H9 (cell line): Measurements from ENCODE around the gene CCL16. TPM values are rescaled to one million over a fixed set of nuclear protein-coding genes. Genes with fewer than 3 reads are reported as not detected.

Source experiments
- DNase-seq: peaks from one replicate; pipeline ENCODE4 v3.0.0-alpha.2; 2017
- H2AFZ ChIP-seq: one replicate; pipeline ENCODE4 v1.6.1; 2013; ENCODE audit warnings: mild to moderate bottlenecking, low read length, control low read depth, moderate library complexity
- H2AK5ac ChIP-seq: 2 replicates; pipeline ENCODE4 v1.6.1; 2013; ENCODE audit warnings: low read length, control low read depth, mixed read lengths; ENCODE audit not compliant: insufficient read length
- H2BK120ac ChIP-seq: one replicate; pipeline ENCODE4 v1.6.1; 2013; ENCODE audit warnings: low read depth, mild to moderate bottlenecking, low read length, control low read depth, inconsistent platforms; ENCODE audit not compliant: poor library complexity, severe bottlenecking
- H2BK12ac ChIP-seq: 2 replicates; pipeline ENCODE4 v1.6.1; 2013; ENCODE audit warnings: low read length, control low read depth, mixed read lengths, low read depth; ENCODE audit not compliant: insufficient read length
- H2BK15ac ChIP-seq: 2 replicates; pipeline ENCODE4 v1.6.1; 2013; ENCODE audit warnings: low read depth, low read length, control low read depth
- H2BK20ac ChIP-seq: one replicate; pipeline ENCODE4 v1.6.1; 2013; ENCODE audit warnings: low read depth, mild to moderate bottlenecking, low read length, control low read depth, inconsistent platforms; ENCODE audit not compliant: poor library complexity, severe bottlenecking
- H2BK5ac ChIP-seq: 2 replicates; pipeline ENCODE4 v1.6.1; 2013; ENCODE audit warnings: low read length, control low read depth, mixed read lengths; ENCODE audit not compliant: insufficient read length
- H3K14ac ChIP-seq: 2 replicates; pipeline ENCODE4 v1.6.1; 2013; ENCODE audit warnings: low read length, control low read depth; ENCODE audit not compliant: insufficient read depth
- H3K18ac ChIP-seq: 2 replicates; pipeline ENCODE4 v1.6.1; 2013; ENCODE audit warnings: low read depth, mild to moderate bottlenecking, mixed read lengths, low read length, control low read depth; ENCODE audit not compliant: insufficient read length
- H3K23ac ChIP-seq: 2 replicates; pipeline ENCODE4 v1.6.1; 2013; ENCODE audit warnings: low read length, control low read depth, mixed read lengths, low read depth; ENCODE audit not compliant: insufficient read length
- H3K23me2 ChIP-seq: 2 replicates; pipeline ENCODE4 v1.6.1; 2013; ENCODE audit warnings: low read depth, mild to moderate bottlenecking, mixed read lengths, low read length, control low read depth; ENCODE audit not compliant: insufficient read length, poor library complexity, severe bottlenecking
- H3K27ac ChIP-seq: 2 replicates; pipeline ENCODE4 v1.5.1; 2013; ENCODE audit warnings: low read length, control low read depth, mixed read lengths, low read depth; ENCODE audit not compliant: insufficient read length
- H3K27me3 ChIP-seq: 2 replicates; pipeline ENCODE4 v1.6.1; 2013; ENCODE audit warnings: low read length, control low read depth, inconsistent platforms; ENCODE audit not compliant: insufficient read depth
- H3K4ac ChIP-seq: 2 replicates; pipeline ENCODE4 v1.6.1; 2013; ENCODE audit warnings: low read depth, mild to moderate bottlenecking, control low read depth, inconsistent platforms, low read length, moderate library complexity
- H3K4me1 ChIP-seq: 2 replicates; pipeline ENCODE4 v1.6.1; 2013; ENCODE audit warnings: low read length, control low read depth, inconsistent platforms; ENCODE audit not compliant: insufficient read depth
- H3K4me2 ChIP-seq: 2 replicates; pipeline ENCODE4 v1.6.1; 2013; ENCODE audit warnings: low read length, control low read depth, mixed read lengths; ENCODE audit not compliant: insufficient read length, insufficient read depth
- H3K56ac ChIP-seq: 2 replicates; pipeline ENCODE4 v1.6.1; 2013; ENCODE audit warnings: low read depth, mild to moderate bottlenecking, mixed read lengths, low read length, control low read depth; ENCODE audit not compliant: insufficient read length
- H3K79me1 ChIP-seq: 2 replicates; pipeline ENCODE4 v1.6.1; 2013; ENCODE audit warnings: low read depth, mild to moderate bottlenecking, moderate library complexity, low read length, control low read depth, inconsistent platforms; ENCODE audit not compliant: insufficient read depth, poor library complexity, severe bottlenecking
- H3K79me2 ChIP-seq: 2 replicates; pipeline ENCODE4 v1.6.1; 2013; ENCODE audit warnings: low read length, control low read depth, inconsistent platforms; ENCODE audit not compliant: insufficient read depth
- H3K9ac ChIP-seq: 2 replicates; pipeline ENCODE4 v1.6.1; 2013; ENCODE audit warnings: low read length, control low read depth, mixed read lengths; ENCODE audit not compliant: insufficient read length; ENCODE audit errors: extremely low read depth
- H3K9me3 ChIP-seq: one replicate; pipeline ENCODE4 v1.6.1; 2013; ENCODE audit warnings: low read depth, low read length, inconsistent platforms; ENCODE audit not compliant: control insufficient read depth
- H3T11ph ChIP-seq: one replicate; pipeline ENCODE4 v1.6.1; 2013; ENCODE audit warnings: mild to moderate bottlenecking, low read length, control low read depth, inconsistent platforms
- H4K20me1 ChIP-seq: one replicate; pipeline ENCODE4 v1.6.1; 2013; ENCODE audit not compliant: control insufficient read depth, insufficient read length, insufficient read depth
- H4K5ac ChIP-seq: 2 replicates; pipeline ENCODE4 v1.6.1; 2013; ENCODE audit warnings: low read depth, mild to moderate bottlenecking, mixed read lengths, low read length, control low read depth; ENCODE audit not compliant: insufficient read length
- H4K8ac ChIP-seq: replicated peaks from 2 replicates; pipeline ENCODE4 v1.6.1; 2013; ENCODE audit warnings: low read length, control low read depth, mixed read lengths, low read depth; ENCODE audit not compliant: insufficient read length
- H4K91ac ChIP-seq: 2 replicates; pipeline ENCODE4 v1.6.1; 2013; ENCODE audit warnings: low read depth, mild to moderate bottlenecking, moderate library complexity, mixed read lengths, low read length, control low read depth; ENCODE audit not compliant: insufficient read length
- H3K27ac Mint-ChIP-seq, 3 experiments: 2 replicates in 2 of 3; 3 replicates in 1 of 3; pipeline ENCODE4 v1.8.0; 2020 to 2021; ENCODE audit warnings: mixed read lengths in 3 of 3, mild to moderate bottlenecking in 1 of 3, moderate library complexity in 1 of 3
- H3K27me3 Mint-ChIP-seq: 2 replicates; pipeline ENCODE4 v1.8.0; 2021; ENCODE audit warnings: low read depth, mild to moderate bottlenecking, moderate library complexity, mixed read lengths
- H3K36me3 Mint-ChIP-seq, 3 experiments: 2 replicates in 2 of 3; 3 replicates in 1 of 3; pipeline ENCODE4 v1.8.0; 2020 to 2021; ENCODE audit warnings: low read depth in 3 of 3, mixed read lengths in 3 of 3; ENCODE audit not compliant: insufficient read depth in 1 of 3
- H3K4me1 Mint-ChIP-seq, 2 experiments: 2 replicates each; pipeline ENCODE4 v1.8.0; 2020; ENCODE audit warnings: mixed read lengths in 2 of 2
- H3K4me3 Mint-ChIP-seq, 2 experiments: 2 replicates in 1 of 2; 3 replicates in 1 of 2; pipeline ENCODE4 v1.8.0; 2020 to 2021; ENCODE audit warnings: mild to moderate bottlenecking in 2 of 2, mixed read lengths in 2 of 2, moderate library complexity in 1 of 2
- H3K9me3 Mint-ChIP-seq, 2 experiments: 2 replicates in 1 of 2; 3 replicates in 1 of 2; pipeline ENCODE4 v1.8.0; 2020; ENCODE audit warnings: mild to moderate bottlenecking in 2 of 2, mixed read lengths in 2 of 2, moderate library complexity in 1 of 2
- WGBS: extraction: QIAGEN DNeasy Blood & Tissue Kit; methylation state at CpG from one replicate; pipeline ENCODE4 v1.1.7; 2013; ENCODE audit warnings: missing lambda C conversion rate, low lambda C conversion rate, mixed read lengths; ENCODE audit not compliant: insufficient read length; ENCODE audit errors: extremely low coverage; 5-methylcytosine and 5-hydroxymethylcytosine counted together
- total RNA-seq: library from RNA; stranded (reverse); gene quantifications from 2 replicates; pipeline ENCODE4 v1.2.1, GENCODE V29; 2021
- TF ChIP-seq, protein P1 (sequence below): fragments of 200-600 bp; sonication (generic); conservative IDR thresholded peaks from 3 replicates; pipeline ENCODE4 v1.8.0; 2021; ENCODE audit warnings: antibody characterized with exemption, mild to moderate bottlenecking

Gene CCL16
- total RNA-seq, 1 experiment from 2014 or later, result not detected

DNA sequence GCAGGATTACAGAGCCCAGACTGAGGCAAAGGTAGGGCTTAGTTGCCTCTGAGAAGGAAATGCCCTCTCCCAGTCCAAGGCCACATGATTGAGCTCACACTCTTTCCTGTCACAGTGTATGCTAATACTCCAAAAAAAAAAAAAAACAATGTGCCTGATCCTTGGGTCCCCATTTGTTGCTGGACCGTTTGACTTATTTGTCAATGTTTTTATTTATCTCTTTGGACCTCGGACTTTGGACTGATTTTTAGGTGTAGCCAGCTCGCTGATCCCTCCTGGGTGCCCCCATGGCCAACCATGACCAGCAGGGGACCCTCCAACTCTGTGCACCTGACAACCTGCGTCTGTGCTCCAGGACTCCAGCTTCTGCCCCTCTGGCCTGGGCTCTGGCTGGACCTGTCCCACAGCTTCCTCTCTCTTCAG is 622 bp upstream of the CCL16 start:
- no peaks in the 10 kb centered on the region for H3K79me1 ChIP-seq
- peaks cover 4% of the 10 kb centered on the region for H3K27me3 Mint-ChIP-seq
- no peak overlapping the region for H4K8ac ChIP-seq

More for the DNA sequence above, 622 bp upstream of the CCL16 start:
- no peaks in the 10 kb centered on the region for H4K20me1 ChIP-seq
- H3K9me3 ChIP-seq, result no peaks in the 10 kb centered on the region
- no peak overlapping the region for H2BK12ac ChIP-seq
- H3K4me2 ChIP-seq, result no peak overlapping the region
- H3T11ph ChIP-seq, result no peak overlapping the region
- Mint-ChIP-seq H3K4me3 (no peak overlapping the region), H3K27ac (no peak overlapping the region), H3K4me1 (no peaks in the 10 kb centered on the region), H3K9me3 (no peaks in the 10 kb centered on the region; a peak in 1 of 5 replicates), H3K36me3 (no peaks in the 10 kb centered on the region)
- H3K4ac ChIP-seq, result no peak overlapping the region
- no peak overlapping the region for H3K9ac ChIP-seq
- H4K91ac ChIP-seq, result no peak overlapping the region
- no peak overlapping the region for H2BK120ac ChIP-seq
- no peaks in the 10 kb centered on the region for H3K79me2 ChIP-seq
- no peak overlapping the region for H3K56ac ChIP-seq
- H3K27ac ChIP-seq, result no peak overlapping the region
- H3K18ac ChIP-seq, result no peak overlapping the region
- H4K5ac ChIP-seq, result no peak overlapping the region
- no CpG with 5 or more reads among the region's 4 CpGs for WGBS
- H3K23me2 ChIP-seq, result no peaks in the 10 kb centered on the region
- no peaks in the 10 kb centered on the region for H3K27me3 ChIP-seq
- no peak overlapping the region for H2BK15ac ChIP-seq
- no peak overlapping the region for H3K23ac ChIP-seq
- H2AFZ ChIP-seq, result no peak overlapping the region
- H3K14ac ChIP-seq, result no peak overlapping the region
- no peak overlapping the region for H2BK5ac ChIP-seq
- DNase-seq, result peak; percentile 61
- H2AK5ac ChIP-seq, result no peak overlapping the region
- no peak overlapping the region for H2BK20ac ChIP-seq
- TF ChIP-seq, protein P1, sequence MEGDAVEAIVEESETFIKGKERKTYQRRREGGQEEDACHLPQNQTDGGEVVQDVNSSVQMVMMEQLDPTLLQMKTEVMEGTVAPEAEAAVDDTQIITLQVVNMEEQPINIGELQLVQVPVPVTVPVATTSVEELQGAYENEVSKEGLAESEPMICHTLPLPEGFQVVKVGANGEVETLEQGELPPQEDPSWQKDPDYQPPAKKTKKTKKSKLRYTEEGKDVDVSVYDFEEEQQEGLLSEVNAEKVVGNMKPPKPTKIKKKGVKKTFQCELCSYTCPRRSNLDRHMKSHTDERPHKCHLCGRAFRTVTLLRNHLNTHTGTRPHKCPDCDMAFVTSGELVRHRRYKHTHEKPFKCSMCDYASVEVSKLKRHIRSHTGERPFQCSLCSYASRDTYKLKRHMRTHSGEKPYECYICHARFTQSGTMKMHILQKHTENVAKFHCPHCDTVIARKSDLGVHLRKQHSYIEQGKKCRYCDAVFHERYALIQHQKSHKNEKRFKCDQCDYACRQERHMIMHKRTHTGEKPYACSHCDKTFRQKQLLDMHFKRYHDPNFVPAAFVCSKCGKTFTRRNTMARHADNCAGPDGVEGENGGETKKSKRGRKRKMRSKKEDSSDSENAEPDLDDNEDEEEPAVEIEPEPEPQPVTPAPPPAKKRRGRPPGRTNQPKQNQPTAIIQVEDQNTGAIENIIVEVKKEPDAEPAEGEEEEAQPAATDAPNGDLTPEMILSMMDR, result peak; percentile 60
- no peaks in the 10 kb centered on the region for H3K4me1 ChIP-seq
